K562 (cell line): ENCODE measurements around the gene RPTN. TPM values are rescaled to one million over a fixed set of nuclear protein-coding genes. Genes with fewer than 3 reads are reported as not detected.

Source experiments
- ATAC-seq: fragments of 200-7000 bp; cut with Tn5 transposase; 3 replicates; pipeline ENCODE4 v1.9.1; 2020; ENCODE audit warnings: moderate library complexity
- BruUV-seq: library from RNA; stranded (reverse); fragments of 400-500 nt; replicated peaks from 2 replicates; lab custom pipeline; 2021; lab: Mats Ljungman, UMichigan
- CTCF ChIA-PET: fragments of 300-600 bp; formaldehyde crosslinking; extraction: SDS; loops from one replicate; lab custom pipeline; 2021; ENCODE audit warnings: low intra/inter-chr PET ratio; lab: Yijun Ruan, JAX
- POLR2A ChIA-PET: fragments of 300-600, 350-650 bp; sonication (Branson Sonifier 250); formaldehyde crosslinking; extraction: SDS; loops from one replicate; lab custom pipeline; 2021; ENCODE audit warnings: antibody characterized with exemption, inconsistent platforms; lab: Yijun Ruan, JAX
- DNase-seq, 4 experiments: peaks; one replicate each; pipeline versions ENCODE4 v3.0.0 to v3.0.0-alpha.2; 2011 to 2018; ENCODE audit warnings: low spot score in 3 of 4, mixed read lengths in 3 of 4; ENCODE audit errors: extremely low read depth in 1 of 4
- FAIRE-seq: peaks from 2 replicates; lab custom pipeline; 2011; peaks lifted over from hg19 to GRCh38; lab: Jason Lieb, UNC
- H2AFZ ChIP-seq: 2 replicates; pipeline ENCODE4 v1.6.0; 2011; ENCODE audit warnings: low read depth, low read length, control low read depth, inconsistent platforms
- H3K27ac ChIP-seq: fragments of 200-600 bp; 3 replicates; pipeline ENCODE4 v1.8.0; 2011; ENCODE audit warnings: low read depth, mild to moderate bottlenecking, control low read depth, inconsistent platforms, low read length, moderate library complexity, mixed read lengths; ENCODE audit errors: extremely low read depth
- H3K27me3 ChIP-seq, 2 experiments: fragments of 300-600 bp in 1 of 2; 2 replicates in 1 of 2; 3 replicates in 1 of 2; pipeline versions ENCODE4 v1.6.0 to v1.8.0; 2011; ENCODE audit warnings: inconsistent platforms in 2 of 2, low read length in 2 of 2, mild to moderate bottlenecking in 1 of 2, mixed read lengths in 1 of 2, moderate library complexity in 1 of 2; ENCODE audit not compliant: control insufficient read depth in 2 of 2, insufficient read depth in 2 of 2
- H3K36me3 ChIP-seq: fragments of 300-600 bp; 3 replicates; pipeline ENCODE4 v1.8.0; 2011; ENCODE audit warnings: mild to moderate bottlenecking, low read length, inconsistent platforms; ENCODE audit not compliant: control insufficient read depth, insufficient read depth
- H3K4me1 ChIP-seq, 2 experiments: fragments of 200-600 bp in 1 of 2; replicated peaks in 1 of 2; 2 replicates in 1 of 2; 3 replicates in 1 of 2; pipeline versions ENCODE4 v1.5.1 to v1.8.0; 2011; ENCODE audit warnings: inconsistent platforms in 2 of 2, low read length in 2 of 2, mild to moderate bottlenecking in 1 of 2, mixed read lengths in 1 of 2, moderate library complexity in 1 of 2; ENCODE audit not compliant: control insufficient read depth in 2 of 2, insufficient read depth in 2 of 2
- H3K4me2 ChIP-seq: 2 replicates; pipeline ENCODE4 v1.6.1; 2011; ENCODE audit warnings: low read length, control low read depth, inconsistent platforms, mixed read lengths; ENCODE audit not compliant: insufficient read depth
- H3K4me3 ChIP-seq: fragments of 200-600 bp; sonication (generic), shearing (Covaris generic); 2 replicates; pipeline ENCODE4 v1.5.1; 2016; ENCODE audit warnings: control low read depth, inconsistent platforms
- H3K79me2 ChIP-seq: fragments of 200-600 bp; 3 replicates; pipeline ENCODE4 v1.8.0; 2011; ENCODE audit warnings: low read length, inconsistent platforms; ENCODE audit not compliant: control insufficient read depth, insufficient read depth
- H3K9ac ChIP-seq, 2 experiments: 2 replicates each; pipeline versions ENCODE4 v1.6.0 to v1.6.1; 2011; ENCODE audit warnings: low read depth in 2 of 2, low read length in 2 of 2, control low read depth in 1 of 2, inconsistent platforms in 1 of 2, mild to moderate bottlenecking in 1 of 2, mixed read lengths in 1 of 2; ENCODE audit not compliant: insufficient read depth in 1 of 2
- H3K9me1 ChIP-seq: one replicate; pipeline ENCODE4 v1.6.0; 2011; ENCODE audit warnings: inconsistent platforms, mild to moderate bottlenecking, low read length, moderate library complexity; ENCODE audit not compliant: control insufficient read depth, insufficient read depth
- H3K9me3 ChIP-seq: replicated peaks from 2 replicates; pipeline ENCODE4 v1.5.1; 2011; ENCODE audit warnings: low read depth, low read length, inconsistent platforms; ENCODE audit not compliant: control insufficient read depth, insufficient read depth
- H4K20me1 ChIP-seq: replicated peaks from 2 replicates; pipeline ENCODE4 v1.6.1; 2011; ENCODE audit warnings: low read length, inconsistent platforms, mixed read lengths; ENCODE audit not compliant: control insufficient read depth, insufficient read depth
- ADNP ChIP-seq: fragments of 200-800 bp; sonication (Bioruptor generic); IDR thresholded peaks from 2 replicates; pipeline ENCODE4 v1.6.1; 2016; ENCODE audit warnings: missing genetic modification characterization, missing compliant biosample characterization
- ETV5 ChIP-seq: sonication (generic); formaldehyde crosslinking; IDR thresholded peaks from 2 replicates; pipeline ENCODE4 v1.4.0; 2020; ENCODE audit warnings: low read depth, mild to moderate bottlenecking, missing genetic modification reagents
- ETV6 ChIP-seq, 3 experiments: fragments of 150-350 bp in 1 of 3; sonication (generic) in 1 of 3; formaldehyde crosslinking in 1 of 3; IDR thresholded peaks; 2 replicates each; pipeline versions ENCODE4 v1.6.1 to v1.8.0; 2014 to 2022; ENCODE audit warnings: borderline replicate concordance in 2 of 3, low read depth in 2 of 3, antibody characterized with exemption in 1 of 3, low read length in 1 of 3, mild to moderate bottlenecking in 1 of 3, missing genetic modification reagents in 1 of 3
- FOXK1 ChIP-seq: sonication (generic); formaldehyde crosslinking; IDR thresholded peaks from 2 replicates; pipeline ENCODE4 v1.8.0; 2022; ENCODE audit warnings: missing genetic modification reagents, mild to moderate bottlenecking, borderline replicate concordance
- LCOR ChIP-seq: sonication (generic); formaldehyde crosslinking; IDR thresholded peaks from 2 replicates; pipeline ENCODE4 v1.8.0; 2022; ENCODE audit warnings: mild to moderate bottlenecking, missing genetic modification reagents
- PHF21A ChIP-seq: fragments of 450-650 bp; IDR thresholded peaks from 2 replicates; pipeline ENCODE4 v1.6.1; 2017; ENCODE audit warnings: low read depth, borderline replicate concordance
- RBM34 ChIP-seq: fragments of 200-400 bp; formaldehyde crosslinking; IDR thresholded peaks from 2 replicates; pipeline ENCODE4 v1.6.1; 2018; ENCODE audit warnings: low read length, borderline replicate concordance; ENCODE audit not compliant: insufficient read depth
- SAP30 ChIP-seq: fragments of 200-600 bp; sonication (generic); IDR thresholded peaks from 2 replicates; pipeline ENCODE4 v1.6.1; 2012; ENCODE audit warnings: borderline replicate concordance, low read depth, mild to moderate bottlenecking, moderate library complexity, low read length, control low read depth, inconsistent platforms; ENCODE audit not compliant: insufficient read depth, poor library complexity, severe bottlenecking
- ZBTB34 ChIP-seq: fragments of 250-450 bp; sonication (Bioruptor Pico); IDR thresholded peaks from 2 replicates; pipeline ENCODE4 v1.8.0; 2021; ENCODE audit warnings: mild to moderate bottlenecking, moderate library complexity
- ZFP36 ChIP-seq: fragments of 150-350 bp; IDR thresholded peaks from 2 replicates; pipeline ENCODE4 v1.6.1; 2018; ENCODE audit warnings: low read length, low read depth; ENCODE audit not compliant: partially characterized antibody
- ZNF449 ChIP-seq: fragments of 250-450 bp; sonication (Bioruptor Pico); IDR thresholded peaks from 2 replicates; pipeline ENCODE4 v1.8.0; 2022; ENCODE audit warnings: moderate library complexity, mild to moderate bottlenecking, inconsistent platforms
- WGBS: fragments of 100-300 bp; shearing (Covaris generic); methylation state at CpG from one replicate; pipeline ENCODE4 v1.1.6; 2016; ENCODE audit warnings: low coverage, mixed read lengths; ENCODE audit not compliant: insufficient coverage; ENCODE audit errors: missing lambda C conversion rate; 5-methylcytosine and 5-hydroxymethylcytosine counted together
- in situ Hi-C: fragments of 300-500 bp; cut with MboI; formaldehyde crosslinking; loops from 4 replicates; pipeline ENCODE4 v1.15.0; 2018; ENCODE audit warnings: inconsistent platforms, mixed read lengths
- intact Hi-C: fragments of 100-400 bp; cut with micrococcal nuclease; formaldehyde crosslinking; loops from 2 replicates; pipeline ENCODE4 v1.14.2; 2022
- polyA plus RNA-seq, 8 experiments: library from polyadenylated mRNA; depleted of rRNA in 4 of 8; stranded (reverse) in 5 of 8; unstranded in 3 of 8; fragments of >200 nt; fragmentation: Nextera tagmentation in 2 of 8; fragmentation: Illumina TruSeq in 1 of 8; extraction: Ambion mirVana in 2 of 8; extraction: Trizol in 1 of 8; gene quantifications; 2 replicates each; pipeline versions ENCODE4 v1.2.1 to v1.2.3, GENCODE V29; 2011 to 2014; ENCODE audit warnings: inconsistent platforms in 1 of 8, missing spikeins in 1 of 8
- total RNA-seq, 7 experiments: library from RNA; depleted of rRNA in 6 of 7; stranded (reverse); fragments of >200 nt in 6 of 7; fragmentation: Illumina TruSeq in 2 of 7; extraction: Trizol in 2 of 7; gene quantifications; 2 replicates each; pipeline versions ENCODE4 v1.2.1 to v1.2.3, GENCODE V29; 2011 to 2021; ENCODE audit warnings: low replicate concordance in 1 of 7

RPTN gene
- total and polyA plus RNA-seq, 9 of the 15 experiments (the other 6 are each of a cell fraction or from before 2014, with no cell fraction given): not detected

GRCh38 chr1:152148051-152148450 is 11.0 kb downstream of the RPTN start:
- ATAC-seq (no peak), FAIRE-seq (no peak), DNase-seq (no peak)
- no peak overlapping the region for H3K4me2 ChIP-seq
- TF ChIP-seq ZFP36 (peak; percentile 86), RBM34 (no peak)
- TF ChIP-seq, all 486 proteins: peak for 1
- Histone ChIP-seq H3K9ac (no peak overlapping the region), H4K20me1 (no peaks in the 10 kb centered on the region), H3K36me3 (no peaks in the 10 kb centered on the region), H3K4me3 (no peak overlapping the region), H3K9me3 (no peaks in the 10 kb centered on the region), H3K9me1 (no peaks in the 10 kb centered on the region), H3K27ac (no peak overlapping the region), H3K79me2 (no peaks in the 10 kb centered on the region), H3K27me3 (no peaks in the 10 kb centered on the region), H3K4me1 (no peaks in the 10 kb centered on the region), H2AFZ (no peak overlapping the region)
- CTCF ChIA-PET: no interaction called here
- in situ Hi-C loops: no loop called here
- intact Hi-C loops: no loop called here
- WGBS: 0% methylated on average over 2 of the region's 3 CpGs
- BruUV-seq: no TSS peak
- POLR2A ChIA-PET: interaction anchor here (0.6 kb wide), 1 partner anchor 19 kb away, joined by 3 read pairs; no protein-coding TSS in a partner anchor

- intact Hi-C loops: no loop called here
- Histone ChIP-seq H3K27ac (no peak overlapping the region), H3K9me3 (no peaks in the 10 kb centered on the region), H3K36me3 (no peaks in the 10 kb centered on the region), H3K79me2 (no peaks in the 10 kb centered on the region), H3K9me1 (no peaks in the 10 kb centered on the region), H3K27me3 (no peaks in the 10 kb centered on the region), H3K4me1 (no peaks in the 10 kb centered on the region), H2AFZ (no peak overlapping the region), H3K9ac (no peak overlapping the region), H3K4me3 (no peak overlapping the region), H3K4me2 (no peak overlapping the region), H4K20me1 (no peaks in the 10 kb centered on the region)
- no peak for DNase-seq
- CTCF ChIA-PET: no interaction called here
- WGBS: 0% methylated on average over 4 of the region's 4 CpGs
- ATAC-seq: no peak
- FAIRE-seq: no peak
- POLR2A ChIA-PET: interaction anchor here (0.7 kb wide), 1 partner anchor 16 kb away, joined by 3 read pairs; no protein-coding TSS in a partner anchor
- TF ChIP-seq PHF21A (no peak), FOXK1 (no peak), ZBTB34 (CRISPR knock-in tag) (no peak), SAP30 (no peak), ETV5 (CRISPR knock-in tag) (no peak), ADNP (tag) (no peak), ETV6 (IDR thresholded peaks at IDR 0.05; ENCODE audit: borderline replicate concordance in 1 of 2, low read depth in 2 of 2, low read length in 1 of 2) (no peak), ETV6 (CRISPR knock-in tag; IDR thresholded peaks at IDR 0.05; ENCODE audit: borderline replicate concordance) (no peak), LCOR (no peak), ZNF449 (CRISPR knock-in tag) (no peak)
- in situ Hi-C loops: no loop called here
- no TSS peak for BruUV-seq
Observed at GRCh38 chr1:152145769-152146168, 13.3 kb downstream of the RPTN start.
